ENCODE results near the gene PDHX.

DNA sequence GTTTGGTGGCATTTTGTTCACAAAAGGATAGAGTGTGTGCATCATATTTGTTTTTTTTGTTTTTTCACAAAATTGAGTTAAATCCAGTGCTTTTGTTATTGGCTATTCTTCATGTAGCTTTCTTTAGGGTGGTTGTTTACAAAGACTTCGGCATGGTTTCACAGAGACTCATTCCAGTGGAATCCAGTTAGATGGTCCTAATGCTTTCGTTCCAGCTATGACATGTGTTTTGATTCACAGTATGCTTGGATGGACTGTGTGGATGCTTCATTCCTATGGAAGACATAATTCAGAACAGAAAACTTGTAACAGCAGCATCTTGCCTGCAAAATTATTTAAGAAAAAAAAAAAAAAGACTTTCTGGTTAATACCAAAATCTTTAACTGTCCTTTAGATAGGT is 97.9 kb downstream of the PDHX start:
- TF ChIP-seq POLR2A (IDR thresholded peaks at IDR 0.05) (no peak), POLR2AphosphoS5 (IDR thresholded peaks at IDR 0.05) (no peak)

All from upper lobe of left lung (tissue), 4 donors.